GM21825 (cell line): ENCODE results near the gene LRSAM1.

Experiments
- ATAC-seq: cut with Tn5 transposase; IDR thresholded peaks from one replicate; pipeline ENCODE4 v1.9.1; 2021; ENCODE audit warnings: mild to moderate bottlenecking, moderate library complexity; ENCODE audit not compliant: unreplicated experiment

LRSAM1 gene

DNA sequence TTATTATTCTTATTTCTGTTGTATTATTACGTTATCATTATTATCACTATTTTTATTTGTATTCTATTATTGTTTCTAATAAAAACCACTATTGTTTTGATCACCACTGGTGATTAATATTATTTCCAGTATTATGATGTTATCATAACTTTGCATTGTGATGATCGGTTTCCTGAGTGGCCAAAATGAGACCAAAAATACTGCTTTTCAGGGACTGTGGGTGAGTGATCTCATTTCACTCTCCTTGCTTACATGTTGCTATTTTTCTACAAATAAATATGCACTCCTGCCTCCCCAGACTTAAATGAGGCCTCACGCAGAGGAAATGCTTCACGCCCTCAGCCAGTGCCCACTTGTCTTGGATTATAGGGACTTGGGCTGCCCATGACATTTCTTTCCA, 78.4 kb downstream of the LRSAM1 start:
- ATAC-seq: no peak

DNA sequence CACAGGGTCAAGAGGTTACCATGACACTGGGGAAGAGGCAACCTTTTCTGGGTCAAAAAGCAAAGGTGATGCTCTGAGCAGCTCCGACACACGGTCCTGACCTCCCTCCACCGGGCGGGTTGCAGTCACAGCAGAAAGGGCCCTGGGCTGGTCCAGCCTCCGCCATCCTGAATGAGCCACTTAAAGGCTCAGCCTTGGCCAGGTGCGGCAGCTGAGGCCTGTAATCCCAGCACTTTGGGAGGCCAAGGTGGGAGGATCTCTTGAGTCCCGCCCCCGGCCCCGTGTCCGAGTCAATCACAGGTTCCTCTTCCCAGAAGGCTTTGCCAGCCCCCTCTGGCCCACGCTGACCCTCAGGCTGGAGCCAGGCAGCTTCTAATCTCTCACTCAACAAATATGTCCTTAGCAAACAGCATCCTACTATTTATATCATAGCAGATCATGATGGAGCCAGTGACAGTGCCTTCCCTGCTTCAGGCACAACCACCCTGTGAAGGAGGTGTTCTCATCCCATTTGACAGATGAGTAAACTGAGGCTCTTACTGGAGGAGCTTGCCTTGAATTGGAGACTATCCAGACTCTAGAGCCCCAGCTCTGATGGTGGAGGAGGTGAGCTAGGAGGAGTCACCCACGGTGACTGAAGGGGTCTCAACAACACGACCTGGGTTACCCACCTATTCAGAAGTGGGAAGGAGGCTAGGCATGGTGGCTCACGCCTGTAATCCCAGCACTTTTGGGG, 79.1 kb downstream of the LRSAM1 start:
- ATAC-seq: no peak

- ATAC-seq: no peak
Observed at GRCh38 chr9:127531676-127532075, 80.4 kb downstream of the LRSAM1 start.

DNA sequence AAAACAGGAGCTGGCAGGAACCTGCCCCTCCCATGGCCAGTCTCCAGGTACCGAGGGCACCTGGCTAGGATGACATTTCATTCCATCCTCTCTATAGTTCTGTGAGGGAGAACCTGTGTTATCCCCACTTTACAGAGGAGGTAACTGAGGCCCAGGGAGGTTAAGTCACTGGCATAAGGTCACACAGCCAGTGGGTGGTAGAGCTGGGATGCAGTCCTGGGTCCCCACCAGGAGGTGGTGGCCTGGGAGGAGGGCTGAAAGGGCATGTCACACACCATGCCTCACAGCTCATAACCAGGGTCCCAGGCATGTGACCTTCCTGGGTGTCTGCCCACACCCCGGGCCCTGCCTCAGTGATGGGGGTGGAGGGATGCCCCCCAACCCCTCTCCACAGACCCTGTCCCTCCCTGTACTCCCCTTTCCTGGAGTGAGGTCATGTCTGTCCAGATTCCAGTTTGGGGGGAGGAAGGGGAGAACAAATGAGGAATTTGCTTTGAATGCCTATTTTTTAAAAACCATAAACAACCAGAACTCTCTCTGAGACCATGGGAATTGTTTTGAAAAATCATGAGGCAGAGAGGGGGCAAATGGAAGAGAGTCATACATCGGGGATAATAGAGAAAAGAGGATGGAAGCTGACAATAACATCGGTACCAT, 83.1 kb downstream of the LRSAM1 start:
- no peak for ATAC-seq

DNA sequence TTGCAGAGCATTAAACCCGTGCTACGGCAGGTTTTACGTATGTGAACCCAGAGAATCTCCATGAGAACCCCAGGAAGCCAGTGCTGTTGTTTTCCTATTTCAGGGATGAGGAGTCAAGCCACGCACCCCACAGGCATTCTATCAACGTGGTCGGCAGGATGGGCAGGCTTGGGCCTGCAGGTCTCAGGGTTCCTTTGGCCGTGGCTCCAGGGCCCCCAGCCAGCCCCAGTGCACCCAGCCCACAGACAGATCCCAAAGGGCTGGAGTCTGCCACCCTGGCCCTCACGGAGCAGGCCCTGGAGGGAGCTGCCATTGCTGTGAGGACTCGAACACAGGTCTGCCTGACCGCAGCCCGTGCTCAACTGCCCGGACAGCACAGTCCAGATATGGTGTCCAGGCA, 83.6 kb downstream of the LRSAM1 start:
- no peak for ATAC-seq

DNA sequence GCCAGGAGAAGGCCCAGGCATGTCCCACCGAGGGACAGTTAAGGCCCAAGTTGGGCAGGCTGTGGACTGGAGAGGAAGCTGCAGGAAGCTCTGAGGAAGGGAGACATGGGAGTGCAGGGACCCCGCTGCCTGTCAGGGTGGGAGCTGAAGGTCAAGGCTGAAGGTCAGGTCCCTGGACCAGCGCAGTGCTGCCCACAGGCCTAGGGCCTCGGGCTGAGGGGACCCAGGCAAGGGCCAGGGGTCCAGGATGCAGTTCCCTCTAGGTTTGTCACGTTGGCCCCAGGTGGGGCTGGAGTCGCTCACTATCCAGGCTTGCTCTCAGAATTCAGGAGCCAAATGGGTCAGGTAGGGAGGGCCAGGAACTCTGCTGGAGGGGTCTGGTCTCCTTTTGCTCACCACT, 84.1 kb downstream of the LRSAM1 start:
- ATAC-seq: no peak

- no peak for ATAC-seq
Observed at GRCh38 chr9:127535834-127536233, 84.5 kb downstream of the LRSAM1 start.

DNA sequence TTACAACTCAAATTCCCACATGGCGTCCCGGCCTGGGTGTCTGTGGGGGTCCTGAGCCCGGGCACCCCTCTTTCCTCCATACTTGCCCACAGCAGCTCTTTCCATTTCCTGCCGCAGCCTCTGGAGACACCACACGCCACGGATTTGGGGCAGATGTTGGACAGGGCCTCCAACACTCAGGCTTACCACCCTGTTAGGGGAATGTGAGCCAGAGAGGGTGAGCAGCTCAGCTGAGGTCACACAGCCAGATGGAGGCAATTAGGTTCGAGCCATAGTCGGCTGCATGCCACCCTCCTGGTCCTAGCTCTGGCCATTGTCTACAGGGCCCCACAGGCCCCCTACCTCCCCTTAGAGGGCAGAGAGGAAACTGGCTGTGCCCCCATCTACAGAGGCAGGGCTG, 85.2 kb downstream of the LRSAM1 start:
- ATAC-seq: no peak

DNA sequence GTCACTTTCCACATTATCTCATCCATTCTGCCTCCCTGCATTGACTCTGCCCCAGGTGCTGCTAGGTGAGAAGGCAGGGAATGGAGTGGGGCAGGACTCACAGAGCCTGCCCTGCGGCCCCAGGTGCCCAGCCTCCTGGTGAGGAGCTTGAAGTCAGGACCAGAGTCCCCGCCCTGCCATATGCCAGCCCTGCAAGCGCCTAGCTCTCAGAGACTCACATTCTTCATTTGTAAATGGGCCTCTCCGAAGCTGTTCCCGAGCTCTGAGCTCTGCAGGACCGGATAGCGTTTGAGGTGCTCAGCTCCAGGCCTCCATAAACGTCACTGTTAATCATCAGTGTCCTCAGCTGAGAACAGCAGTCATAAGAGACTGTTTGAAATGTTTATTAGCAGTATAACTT, 85.7 kb downstream of the LRSAM1 start:
- ATAC-seq: no peak

- no peak for ATAC-seq
Observed at GRCh38 chr9:127537792-127538191, 86.5 kb downstream of the LRSAM1 start.

- no peak for ATAC-seq
Observed at GRCh38 chr9:127538849-127539258, 87.5 kb downstream of the LRSAM1 start.

DNA sequence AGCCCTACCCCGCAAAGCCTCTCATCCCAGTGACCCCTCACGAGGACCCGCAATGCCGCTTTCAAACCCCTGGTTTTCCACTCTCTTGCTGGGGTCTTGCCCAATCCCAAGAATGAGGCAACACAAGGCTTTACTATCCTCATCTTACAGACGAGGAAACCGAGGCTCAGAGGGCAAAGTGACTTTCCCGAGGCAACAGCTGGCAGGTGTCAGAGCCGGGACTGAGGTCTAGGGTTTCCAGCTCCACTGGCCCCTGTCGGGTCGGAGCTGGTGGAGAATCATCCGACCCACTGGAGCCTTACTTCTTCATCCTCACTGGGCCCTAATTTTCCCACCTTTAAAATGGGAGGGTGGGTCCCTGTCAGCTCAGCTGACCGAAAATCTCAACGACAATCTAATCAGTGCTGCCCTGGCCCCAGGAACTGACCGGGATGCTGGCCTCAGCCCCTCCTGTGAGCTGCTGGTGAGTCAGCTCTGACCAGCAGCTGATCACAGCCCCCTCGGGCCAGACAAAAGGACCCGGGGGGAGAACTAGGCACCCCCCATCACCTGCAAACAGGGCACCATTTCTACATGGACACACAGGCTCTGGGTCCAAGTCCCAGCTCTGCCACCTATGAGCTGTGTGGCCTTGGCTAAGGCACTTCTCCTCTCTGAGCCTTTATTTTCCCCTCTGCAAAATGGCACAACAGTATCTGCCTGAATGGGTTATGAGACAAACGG, 88.1 kb downstream of the LRSAM1 start:
- no peak for ATAC-seq

DNA sequence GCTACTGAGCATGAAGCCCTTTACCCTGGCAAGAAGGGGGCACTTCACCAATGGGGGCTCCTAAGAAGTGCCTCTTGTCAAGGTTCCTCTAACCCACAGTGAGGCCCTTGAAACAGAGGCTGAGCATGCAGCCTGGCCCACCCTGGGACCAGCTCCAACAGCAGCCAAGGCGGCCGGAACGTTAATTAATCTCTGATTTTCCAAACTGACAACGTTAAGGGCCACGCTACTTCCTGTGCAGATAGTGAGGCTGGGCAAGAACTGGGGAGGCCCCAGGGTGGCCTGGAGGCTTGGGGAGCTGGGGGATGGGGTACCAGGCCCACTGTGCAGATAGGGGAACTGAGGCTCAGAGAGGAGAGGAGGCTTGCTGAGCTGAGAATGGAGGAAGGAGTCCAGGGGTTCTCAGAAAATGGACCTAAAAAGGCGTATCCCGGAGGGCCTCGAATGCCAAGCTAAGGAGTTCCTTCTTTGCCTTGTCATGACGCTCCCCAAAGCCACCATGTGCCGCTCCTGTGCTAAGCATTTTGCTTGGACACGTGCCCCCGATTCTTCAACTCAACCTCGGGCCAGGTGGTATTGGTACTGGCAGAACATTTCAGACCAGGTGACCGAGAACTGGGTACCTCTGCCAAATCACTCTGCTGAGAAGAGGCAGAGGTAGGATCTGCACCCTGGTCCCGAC, 88.8 kb downstream of the LRSAM1 start:
- ATAC-seq: no peak

GRCh38 chr9:127540664-127541041, 89.3 kb downstream of the LRSAM1 start:
- no peak for ATAC-seq

DNA sequence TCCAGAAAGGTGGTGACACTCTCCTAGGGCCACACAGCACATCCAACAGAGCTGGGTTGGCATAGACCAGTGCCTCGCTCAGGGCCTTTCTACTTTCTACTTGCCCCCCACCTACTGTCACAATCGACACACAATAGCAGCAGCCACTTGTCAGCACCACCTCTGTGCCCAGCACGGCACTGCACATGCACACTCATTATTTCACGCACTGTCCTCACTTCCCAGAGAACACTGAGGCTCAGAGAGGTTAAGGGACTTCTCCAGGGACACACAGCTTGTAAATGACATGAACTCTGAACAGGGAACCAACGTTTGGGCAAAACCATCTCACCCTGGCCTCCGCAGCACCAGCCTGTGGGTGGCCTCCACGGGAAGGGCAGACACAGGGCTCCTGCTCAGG, 89.9 kb downstream of the LRSAM1 start:
- no peak for ATAC-seq

GRCh38 chr9:127541865-127542264, 90.6 kb downstream of the LRSAM1 start:
- no peak for ATAC-seq

GRCh38 chr9:127543221-127543620, 91.9 kb downstream of the LRSAM1 start:
- ATAC-seq: no peak

GRCh38 chr9:127543973-127544533, 92.7 kb downstream of the LRSAM1 start:
- ATAC-seq: no peak

- ATAC-seq: no peak
Observed at GRCh38 chr9:127545196-127546124, 94.2 kb downstream of the LRSAM1 start.
